H1 (cell line): ENCODE measurements around the gene ADAM23.

Experiments
- EZH2 ChIP-seq: fragments of 200-600 bp; sonication (generic); IDR thresholded peaks from 2 replicates; pipeline ENCODE4 v1.7.1; 2012; ENCODE audit warnings: low read depth, mild to moderate bottlenecking, moderate library complexity, low read length, inconsistent platforms; ENCODE audit not compliant: severe bottlenecking
- HDAC2 ChIP-seq, 2 experiments: fragments of 300-600 bp in 1 of 2; sonication (generic) in 1 of 2; IDR thresholded peaks; 2 replicates each; pipeline ENCODE4 v1.6.1; 2011 to 2012; ENCODE audit warnings: low read depth in 2 of 2, low read length in 2 of 2, mild to moderate bottlenecking in 2 of 2, moderate library complexity in 2 of 2, borderline replicate concordance in 1 of 2, inconsistent platforms in 1 of 2
- PHF8 ChIP-seq: fragments of 200-600 bp; sonication (generic); conservative IDR thresholded peaks from 2 replicates; pipeline ENCODE4 v1.7.1; 2012; ENCODE audit warnings: low read depth, mild to moderate bottlenecking, inconsistent platforms, low read length, moderate library complexity
- POLR2A ChIP-seq, 2 experiments: IDR thresholded peaks; 1 replicate in 1 of 2; 2 replicates in 1 of 2; pipeline ENCODE4 v1.6.1; 2011; ENCODE audit warnings: low read depth in 2 of 2, low read length in 2 of 2, mild to moderate bottlenecking in 2 of 2; ENCODE audit errors: control extremely low read depth in 1 of 2
- POLR2AphosphoS5 ChIP-seq: IDR thresholded peaks from 2 replicates; pipeline ENCODE4 v1.6.1; 2011; ENCODE audit warnings: low read depth, low read length
- RAD21 ChIP-seq, 2 experiments: IDR thresholded peaks in 1 of 2; conservative IDR thresholded peaks in 1 of 2; 2 replicates each; pipeline ENCODE4 v1.6.1; 2011; ENCODE audit warnings: low read depth in 2 of 2, low read length in 2 of 2, improper control_type of control experiment in 1 of 2, inconsistent platforms in 1 of 2, mild to moderate bottlenecking in 1 of 2, moderate library complexity in 1 of 2
- SP1 ChIP-seq: IDR thresholded peaks from 2 replicates; pipeline ENCODE4 v1.6.1; 2011; ENCODE audit warnings: low read depth, low read length
- TBP ChIP-seq: IDR thresholded peaks from 2 replicates; pipeline ENCODE4 v1.6.1; 2011; ENCODE audit warnings: low read depth, low read length, improper control_type of control experiment
- TCF12 ChIP-seq: IDR thresholded peaks from 2 replicates; pipeline ENCODE4 v1.6.1; 2011; ENCODE audit warnings: low read depth, mild to moderate bottlenecking, low read length
- ZNF274 ChIP-seq: IDR thresholded peaks from 2 replicates; pipeline ENCODE4 v1.7.0; 2012; ENCODE audit warnings: low read length, borderline replicate concordance; ENCODE audit errors: extremely low read depth
- TF ChIP-seq, protein P1 (sequence below), 3 experiments: IDR thresholded peaks; 1 replicate in 2 of 3; 2 replicates in 1 of 3; pipeline versions ENCODE4 v1.5.1 to v1.6.1; 2011; ENCODE audit warnings: low read length in 3 of 3, mild to moderate bottlenecking in 3 of 3, inconsistent platforms in 2 of 3, low read depth in 1 of 3, moderate library complexity in 1 of 3; ENCODE audit not compliant: insufficient read depth in 1 of 3; ENCODE audit errors: control extremely low read depth in 1 of 3
- TF ChIP-seq, protein P2 (sequence below): IDR thresholded peaks from 2 replicates; pipeline ENCODE4 v1.6.1; 2011; ENCODE audit warnings: low read length, improper control_type of control experiment

DNA sequence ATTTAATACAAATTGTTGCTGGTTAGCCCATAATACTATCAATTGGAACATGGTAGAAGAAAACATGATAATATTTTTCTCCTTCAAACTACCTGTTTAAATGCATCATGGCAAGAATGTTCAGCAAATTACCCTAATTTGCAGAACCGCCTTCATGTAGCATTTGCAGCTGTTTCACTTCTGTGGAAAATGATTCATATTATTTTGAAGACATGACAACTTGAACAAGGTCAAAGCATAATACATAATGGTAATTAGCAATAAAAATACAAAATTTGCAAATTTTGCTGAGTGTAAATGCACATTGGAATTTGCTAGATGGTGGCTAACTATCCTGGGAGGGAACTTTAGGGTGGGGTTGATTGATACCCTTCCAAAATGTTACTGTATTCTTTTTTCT is 30.8 kb downstream of the ADAM23 start:
- TF ChIP-seq, protein P1, sequence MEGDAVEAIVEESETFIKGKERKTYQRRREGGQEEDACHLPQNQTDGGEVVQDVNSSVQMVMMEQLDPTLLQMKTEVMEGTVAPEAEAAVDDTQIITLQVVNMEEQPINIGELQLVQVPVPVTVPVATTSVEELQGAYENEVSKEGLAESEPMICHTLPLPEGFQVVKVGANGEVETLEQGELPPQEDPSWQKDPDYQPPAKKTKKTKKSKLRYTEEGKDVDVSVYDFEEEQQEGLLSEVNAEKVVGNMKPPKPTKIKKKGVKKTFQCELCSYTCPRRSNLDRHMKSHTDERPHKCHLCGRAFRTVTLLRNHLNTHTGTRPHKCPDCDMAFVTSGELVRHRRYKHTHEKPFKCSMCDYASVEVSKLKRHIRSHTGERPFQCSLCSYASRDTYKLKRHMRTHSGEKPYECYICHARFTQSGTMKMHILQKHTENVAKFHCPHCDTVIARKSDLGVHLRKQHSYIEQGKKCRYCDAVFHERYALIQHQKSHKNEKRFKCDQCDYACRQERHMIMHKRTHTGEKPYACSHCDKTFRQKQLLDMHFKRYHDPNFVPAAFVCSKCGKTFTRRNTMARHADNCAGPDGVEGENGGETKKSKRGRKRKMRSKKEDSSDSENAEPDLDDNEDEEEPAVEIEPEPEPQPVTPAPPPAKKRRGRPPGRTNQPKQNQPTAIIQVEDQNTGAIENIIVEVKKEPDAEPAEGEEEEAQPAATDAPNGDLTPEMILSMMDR (IDR thresholded peaks at IDR 0.05; ENCODE audit: control extremely low read depth in 1 of 3, insufficient read depth in 1 of 3, low read depth in 1 of 3, low read length in 3 of 3) = no peak
- no peak for TF ChIP-seq EZH2
- TF ChIP-seq HDAC2 (IDR thresholded peaks at IDR 0.05; ENCODE audit: borderline replicate concordance in 1 of 2, low read depth in 2 of 2, low read length in 2 of 2) = no peak
- TF ChIP-seq POLR2A (IDR thresholded peaks at IDR 0.05; ENCODE audit: control extremely low read depth in 1 of 2, low read depth in 2 of 2, low read length in 2 of 2) = no peak
- no peak for TF ChIP-seq TCF12
- TF ChIP-seq RAD21 (IDR thresholded peaks at IDR 0.05 in 1 of 2, conservative IDR thresholded peaks at IDR 0.05 in 1 of 2; ENCODE audit: low read depth in 2 of 2, low read length in 2 of 2) = no peak
- TF ChIP-seq TBP = no peak
- TF ChIP-seq ZNF274 = no peak
- TF ChIP-seq POLR2AphosphoS5 = no peak
- TF ChIP-seq SP1 = no peak
- TF ChIP-seq, protein P2, sequence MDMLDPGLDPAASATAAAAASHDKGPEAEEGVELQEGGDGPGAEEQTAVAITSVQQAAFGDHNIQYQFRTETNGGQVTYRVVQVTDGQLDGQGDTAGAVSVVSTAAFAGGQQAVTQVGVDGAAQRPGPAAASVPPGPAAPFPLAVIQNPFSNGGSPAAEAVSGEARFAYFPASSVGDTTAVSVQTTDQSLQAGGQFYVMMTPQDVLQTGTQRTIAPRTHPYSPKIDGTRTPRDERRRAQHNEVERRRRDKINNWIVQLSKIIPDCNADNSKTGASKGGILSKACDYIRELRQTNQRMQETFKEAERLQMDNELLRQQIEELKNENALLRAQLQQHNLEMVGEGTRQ = no peak
- no peak for TF ChIP-seq PHF8
